GM21360 (cell line): ENCODE measurements around the gene GULP1.

Experiments used
- ATAC-seq: cut with Tn5 transposase; IDR thresholded peaks from one replicate; pipeline ENCODE4 v1.9.1; 2021; ENCODE audit warnings: mild to moderate bottlenecking, moderate library complexity; ENCODE audit not compliant: unreplicated experiment

Gene GULP1

GRCh38 chr2:188414869-188415753, 123.4 kb downstream of the GULP1 start:
- ATAC-seq, result no peak

GRCh38 chr2:188415754-188416083, 124.0 kb downstream of the GULP1 start:
- no peak for ATAC-seq

DNA sequence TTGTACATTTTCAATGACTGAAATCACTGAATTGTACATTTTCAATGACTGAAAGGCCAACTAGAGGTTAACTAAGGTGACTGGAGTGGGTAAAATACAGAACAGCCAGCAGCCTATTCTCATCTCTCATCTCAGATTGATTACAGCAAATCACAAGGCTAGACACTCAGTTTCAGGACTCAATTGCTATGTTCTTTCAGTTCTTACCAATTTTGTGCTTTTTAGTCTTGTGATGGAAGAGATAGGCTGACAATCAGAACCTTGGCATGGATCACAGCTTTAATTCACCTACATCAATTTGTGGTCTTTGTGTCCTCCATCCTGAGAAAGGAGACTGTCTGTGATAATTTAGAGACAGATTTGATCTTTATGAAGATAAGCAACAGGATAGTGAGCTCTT, 124.7 kb downstream of the GULP1 start:
- ATAC-seq, result no peak

DNA sequence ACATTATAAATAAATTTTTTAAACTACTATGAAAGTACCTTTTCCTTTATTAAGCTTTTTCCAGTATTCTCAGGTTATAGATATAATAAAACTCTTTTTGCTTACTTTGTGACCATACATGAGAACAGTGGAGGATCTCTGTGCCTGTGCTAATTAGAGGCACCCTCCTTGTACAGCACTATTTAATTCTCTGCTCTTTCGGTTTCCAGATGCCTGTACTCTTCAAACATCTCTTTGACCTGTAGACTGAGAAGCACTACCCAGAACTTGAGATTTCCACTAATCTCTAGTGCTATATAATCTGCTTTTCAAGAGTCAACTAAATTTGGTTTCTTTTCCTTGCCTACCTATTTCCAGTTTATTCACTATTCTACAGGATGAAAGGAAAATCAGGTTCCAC, 131.1 kb downstream of the GULP1 start:
- no peak for ATAC-seq

DNA sequence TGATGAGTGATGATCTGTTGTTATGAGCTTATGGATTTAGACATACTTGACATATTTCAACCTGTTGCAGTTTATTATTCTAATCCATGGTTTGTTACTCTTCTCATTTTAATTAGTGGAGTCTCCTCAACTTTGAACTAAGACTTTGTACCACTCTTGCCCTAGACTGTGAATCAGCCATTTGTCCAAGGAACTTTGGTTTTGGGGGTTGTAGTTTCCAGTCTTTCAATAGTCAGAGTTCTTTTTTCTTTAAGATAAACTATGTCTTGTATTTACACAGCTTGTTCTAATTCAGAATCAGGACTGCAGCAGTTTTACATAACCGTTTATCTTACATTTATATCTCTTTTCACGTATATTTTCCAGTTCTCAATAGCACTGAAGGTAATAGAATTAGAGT, 133.6 kb downstream of the GULP1 start:
- ATAC-seq, result no peak

DNA sequence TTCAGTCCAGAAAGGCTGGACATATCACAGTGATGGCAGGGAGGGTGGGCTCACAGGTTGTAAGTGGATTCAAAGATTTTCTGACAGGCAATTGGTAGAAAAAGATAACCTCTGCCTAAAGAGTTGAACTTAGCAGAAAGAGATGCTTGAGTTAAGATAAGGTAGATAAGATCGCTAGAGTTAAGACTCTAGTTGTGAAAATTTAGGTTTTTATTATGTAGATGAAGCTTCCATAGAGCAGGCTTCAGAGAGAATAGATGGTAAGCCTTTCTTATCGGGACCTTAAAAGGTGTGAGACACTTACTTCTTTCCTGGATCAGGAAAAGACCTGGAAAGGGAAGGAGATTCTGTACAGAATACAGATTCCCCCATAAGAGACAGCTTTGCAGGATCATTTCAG, 134.4 kb downstream of the GULP1 start:
- ATAC-seq, result no peak

DNA sequence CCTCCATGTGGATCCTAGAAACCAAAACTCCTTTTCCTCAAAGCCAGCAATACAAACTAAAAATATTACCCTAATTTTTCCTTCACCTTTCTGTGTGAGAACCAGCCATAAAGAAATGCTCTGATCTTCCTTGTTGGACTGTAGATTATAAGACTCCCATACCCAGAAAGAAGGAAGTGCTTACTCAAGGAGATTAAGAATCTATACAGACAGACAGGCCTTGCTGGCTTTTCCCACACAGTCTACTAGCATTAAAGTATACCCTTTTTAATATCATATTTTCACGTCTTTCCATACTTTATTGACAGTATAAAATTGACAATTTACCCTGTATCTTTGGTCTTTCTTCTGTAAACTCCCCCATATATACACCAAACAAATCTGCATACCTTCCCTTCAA, 139.0 kb downstream of the GULP1 start:
- ATAC-seq, result no peak

DNA sequence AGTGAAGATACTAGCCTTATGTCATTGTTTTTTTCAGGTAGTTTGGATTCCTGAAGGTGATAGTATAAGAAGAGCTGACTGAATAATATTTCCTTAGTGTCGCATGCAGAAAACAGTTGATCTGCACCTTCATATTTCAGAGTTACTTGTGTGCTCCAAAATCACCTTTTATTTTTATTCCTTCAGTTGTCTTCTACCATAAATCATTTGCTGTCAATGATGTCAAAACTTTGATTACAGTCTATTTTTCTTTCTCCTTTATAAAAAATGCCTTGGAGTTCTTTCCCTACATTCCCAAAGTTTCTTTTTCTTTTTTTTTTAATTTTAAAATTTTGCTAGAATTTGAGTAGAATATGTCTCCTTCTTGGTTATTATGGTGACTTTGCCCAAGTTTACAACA, 142.3 kb downstream of the GULP1 start:
- no peak for ATAC-seq

DNA sequence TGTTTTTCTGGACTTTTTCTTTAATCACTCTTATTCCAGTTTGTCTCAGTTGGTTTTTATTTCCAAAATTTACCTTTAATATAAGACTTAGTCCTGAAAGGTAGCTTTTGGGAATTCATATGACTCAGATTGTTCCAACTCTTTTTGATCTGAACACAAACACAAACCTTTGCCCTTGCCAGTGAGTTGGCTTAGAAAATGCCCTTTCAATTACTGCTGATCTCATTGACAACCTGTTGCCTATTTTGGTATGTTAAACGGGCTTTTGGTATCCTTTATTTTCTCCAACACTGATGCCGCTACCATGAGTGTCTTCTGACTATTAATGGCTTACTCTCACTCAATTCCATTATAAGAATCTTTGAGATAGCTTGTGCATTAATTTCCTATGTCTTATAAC, 143.4 kb downstream of the GULP1 start:
- no peak for ATAC-seq

DNA sequence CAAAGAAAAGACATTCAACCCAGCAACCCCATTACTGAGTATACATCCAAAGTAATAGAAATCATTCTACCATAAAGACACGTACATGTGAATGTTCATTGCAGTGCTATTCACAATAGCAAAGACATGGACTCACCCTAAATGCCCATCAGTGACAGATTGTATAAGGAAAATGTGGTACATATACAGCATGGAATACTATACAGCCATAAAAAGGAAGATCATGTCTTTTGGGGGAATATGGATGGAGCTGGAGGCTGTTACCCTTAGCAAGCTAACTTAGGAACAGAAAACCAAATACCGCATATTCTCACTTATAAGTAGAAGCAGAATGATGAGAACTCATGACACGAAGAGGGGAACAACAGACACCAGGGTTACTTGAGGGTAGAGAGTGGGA, 145.9 kb downstream of the GULP1 start:
- ATAC-seq, result no peak

- no peak for ATAC-seq
Measured at GRCh38 chr2:188439986-188440385, 148.3 kb downstream of the GULP1 start.

GRCh38 chr2:188440849-188441248, 149.2 kb downstream of the GULP1 start:
- no peak for ATAC-seq

GRCh38 chr2:188441288-188441947, 149.7 kb downstream of the GULP1 start:
- ATAC-seq, result no peak

- no peak for ATAC-seq
Measured at GRCh38 chr2:188443207-188443606, 151.5 kb downstream of the GULP1 start.

GRCh38 chr2:188444106-188444835, 152.6 kb downstream of the GULP1 start:
- no peak for ATAC-seq

DNA sequence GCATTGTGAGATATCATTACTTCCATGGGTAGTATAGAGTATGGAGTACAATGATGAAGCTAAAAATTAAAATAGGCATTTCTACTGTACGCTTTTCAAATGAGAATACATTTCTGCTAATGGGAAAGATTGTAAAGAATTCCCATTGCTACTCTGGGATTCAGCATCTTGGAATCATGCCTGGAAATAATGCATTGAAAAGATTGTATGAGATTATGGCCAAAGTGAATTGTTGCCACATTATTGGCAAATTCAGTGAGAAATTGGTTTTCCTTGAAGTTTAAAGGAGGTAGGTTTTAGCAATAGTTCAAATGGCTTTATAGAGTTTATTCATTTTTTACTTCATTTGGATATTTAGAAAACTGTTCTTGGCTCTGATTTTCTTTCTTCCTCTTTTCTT, 157.9 kb downstream of the GULP1 start:
- ATAC-seq, result no peak

DNA sequence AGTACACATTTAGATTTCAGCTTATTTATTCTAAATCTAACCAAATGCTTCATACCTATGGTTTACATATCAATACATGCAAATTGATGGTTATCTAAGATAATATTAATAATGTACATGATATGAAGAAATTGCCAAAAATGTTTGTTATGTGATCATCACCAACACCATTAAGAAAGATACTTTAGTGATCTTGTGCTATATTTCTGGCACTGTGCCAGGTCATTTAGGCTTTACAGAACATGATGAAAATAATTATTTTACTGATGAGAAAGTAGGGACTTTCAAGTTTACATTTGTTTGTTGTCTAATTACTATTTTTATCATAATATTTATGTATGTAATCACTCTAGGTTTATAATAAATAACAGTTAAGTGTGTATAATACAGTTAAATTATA, 158.3 kb downstream of the GULP1 start:
- ATAC-seq, result no peak

DNA sequence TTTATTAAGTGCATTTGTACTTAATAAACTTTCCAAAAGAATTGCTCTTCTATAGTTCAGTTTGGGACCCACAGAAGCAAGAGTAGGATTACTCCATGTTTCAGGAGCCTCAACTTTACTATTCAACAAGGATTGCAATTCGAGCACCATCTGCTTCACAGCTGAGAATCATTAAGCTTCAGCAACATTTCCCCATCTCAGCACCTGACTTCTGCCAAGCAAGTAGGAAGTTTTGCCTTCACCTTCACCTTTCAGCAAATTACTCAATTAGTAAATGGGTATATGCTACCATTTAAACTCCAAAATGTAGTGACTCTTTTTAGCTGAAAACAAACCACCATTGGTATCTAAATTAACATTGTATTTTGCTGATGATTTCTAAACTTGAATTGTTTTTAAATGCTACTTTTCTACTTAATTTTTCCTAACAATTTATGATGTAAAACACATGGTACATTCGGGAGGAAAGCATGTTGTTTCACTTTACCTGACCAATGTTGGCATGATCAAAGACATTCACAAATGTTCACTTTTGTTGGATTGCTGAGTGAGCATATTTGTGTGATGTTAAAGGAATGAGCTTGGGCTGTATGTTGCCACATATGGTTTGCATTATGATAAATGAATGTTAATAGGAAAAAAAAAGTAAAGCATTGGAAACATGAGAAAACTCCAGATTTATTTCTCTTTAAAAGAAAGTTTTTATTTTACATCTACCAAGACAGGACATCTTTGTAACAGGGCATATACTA, 159.2 kb downstream of the GULP1 start:
- no peak for ATAC-seq

- ATAC-seq, result no peak
Measured at GRCh38 chr2:188452084-188452483, 160.4 kb downstream of the GULP1 start.

- ATAC-seq, result no peak
Measured at GRCh38 chr2:188456114-188456909, 164.6 kb downstream of the GULP1 start.
